PC-3 (cell line): ENCODE data around the gene CIBAR2. TPM values are rescaled to one million over a fixed set of nuclear protein-coding genes. Genes with fewer than 3 reads are reported as not detected.
A peak's percentile ranks its signal among the peaks of the same experiment; 100 is the strongest.

Source experiments
- ATAC-seq: fragments of 200-7000 bp; cut with Tn5 transposase; 2 replicates; pipeline ENCODE4 v1.9.1; 2020; ENCODE audit warnings: mild to moderate bottlenecking, moderate library complexity
- BruUV-seq: library from RNA; stranded (reverse); fragments of 400-500 nt; replicated peaks from 2 replicates; lab custom pipeline; 2021; lab: Mats Ljungman, UMichigan
- CTCF ChIA-PET: fragments of 300-600 bp; sonication (Branson Sonifier 250); formaldehyde crosslinking; loops from one replicate; lab custom pipeline; 2022; ENCODE audit warnings: antibody characterized with exemption; lab: Charles Lee
- POLR2A ChIA-PET: fragments of 300-600 bp; sonication (Branson Sonifier 250); formaldehyde crosslinking; loops from one replicate; lab custom pipeline; 2022; ENCODE audit warnings: antibody characterized with exemption; ENCODE audit not compliant: unreplicated experiment; lab: Charles Lee
- DNase-seq: peaks from one replicate; pipeline ENCODE4 v3.0.0-alpha.2; 2015
- H2AFZ ChIP-seq: fragments of 300-600 bp; sonication (generic); 2 replicates; pipeline ENCODE4 v1.6.0; 2016; ENCODE audit warnings: antibody characterized with exemption, low read length
- H3F3A ChIP-seq: fragments of 300-600 bp; sonication (generic); one replicate; pipeline ENCODE4 v1.6.0; 2017; ENCODE audit warnings: antibody characterized with exemption, low read length, control low read depth, mild to moderate bottlenecking; ENCODE audit not compliant: unreplicated experiment
- H3K27ac ChIP-seq: fragments of 300-600 bp; sonication (generic); 2 replicates; pipeline ENCODE4 v1.5.1; 2016; ENCODE audit warnings: mild to moderate bottlenecking, low read length
- H3K27me3 ChIP-seq: fragments of 300-600 bp; sonication (generic); 2 replicates; pipeline ENCODE4 v1.6.1; 2016; ENCODE audit warnings: low read length, mixed read lengths
- H3K36me3 ChIP-seq: fragments of 300-600 bp; sonication (generic); 2 replicates; pipeline ENCODE4 v1.6.1; 2016; ENCODE audit warnings: low read depth, mixed run types, low read length, mixed read lengths
- H3K4me1 ChIP-seq: fragments of 300-600 bp; sonication (generic); 2 replicates; pipeline ENCODE4 v1.5.1; 2016; ENCODE audit warnings: low read length; ENCODE audit not compliant: insufficient read depth
- H3K4me2 ChIP-seq: fragments of 300-600 bp; sonication (generic); 2 replicates; pipeline ENCODE4 v1.6.0; 2016; ENCODE audit warnings: low read length
- H3K4me3 ChIP-seq: fragments of 300-600 bp; sonication (generic); 2 replicates; pipeline ENCODE4 v1.5.1; 2016; ENCODE audit warnings: mild to moderate bottlenecking, low read length, mixed read lengths
- H3K79me2 ChIP-seq: fragments of 300-600 bp; sonication (generic); 2 replicates; pipeline ENCODE4 v1.6.1; 2017; ENCODE audit warnings: low read length, mixed read lengths
- H3K9ac ChIP-seq: fragments of 300-600 bp; sonication (generic); 2 replicates; pipeline ENCODE4 v1.6.0; 2016; ENCODE audit warnings: mild to moderate bottlenecking, low read length
- H3K9me2 ChIP-seq: fragments of 300-600 bp; sonication (generic); replicated peaks from 2 replicates; pipeline ENCODE4 v1.6.1; 2016; ENCODE audit warnings: mixed run types, low read length, mixed read lengths
- H3K9me3 ChIP-seq: fragments of 300-600 bp; sonication (generic); 2 replicates; pipeline ENCODE4 v1.6.1; 2016; ENCODE audit warnings: low read length, mixed read lengths
- H4K20me1 ChIP-seq: fragments of 300-600 bp; sonication (generic); 2 replicates; pipeline ENCODE4 v1.6.1; 2016; ENCODE audit warnings: low read length, mixed read lengths
- EZH2 ChIP-seq: fragments of 300-600 bp; sonication (generic); IDR thresholded peaks from one replicate; pipeline ENCODE4 v1.6.1; 2017; ENCODE audit warnings: antibody characterized with exemption, mild to moderate bottlenecking, low read length; ENCODE audit not compliant: unreplicated experiment
- EZH2phosphoT487 ChIP-seq: fragments of 300-600 bp; sonication (generic); IDR thresholded peaks from 2 replicates; pipeline ENCODE4 v1.6.1; 2018; ENCODE audit warnings: mild to moderate bottlenecking, antibody characterized with exemption, low read length, borderline replicate concordance
- intact Hi-C: fragments of 100-400 bp; cut with micrococcal nuclease; formaldehyde crosslinking; loops from 2 replicates; pipeline ENCODE4 v1.9.0; 2023
- total RNA-seq: library from RNA; depleted of rRNA; stranded (reverse); fragments of >200 nt; gene quantifications from 2 replicates; pipeline ENCODE4 v1.2.3, GENCODE V29; 2014
- TF ChIP-seq, protein P1 (sequence below): fragments of 300-600 bp; sonication (generic); conservative IDR thresholded peaks from 2 replicates; pipeline ENCODE4 v1.5.1; 2017; ENCODE audit warnings: antibody characterized with exemption, low read depth, mild to moderate bottlenecking, low read length

The CIBAR2 gene
- total RNA-seq, 1 experiment from 2014 or later: not detected

DNA sequence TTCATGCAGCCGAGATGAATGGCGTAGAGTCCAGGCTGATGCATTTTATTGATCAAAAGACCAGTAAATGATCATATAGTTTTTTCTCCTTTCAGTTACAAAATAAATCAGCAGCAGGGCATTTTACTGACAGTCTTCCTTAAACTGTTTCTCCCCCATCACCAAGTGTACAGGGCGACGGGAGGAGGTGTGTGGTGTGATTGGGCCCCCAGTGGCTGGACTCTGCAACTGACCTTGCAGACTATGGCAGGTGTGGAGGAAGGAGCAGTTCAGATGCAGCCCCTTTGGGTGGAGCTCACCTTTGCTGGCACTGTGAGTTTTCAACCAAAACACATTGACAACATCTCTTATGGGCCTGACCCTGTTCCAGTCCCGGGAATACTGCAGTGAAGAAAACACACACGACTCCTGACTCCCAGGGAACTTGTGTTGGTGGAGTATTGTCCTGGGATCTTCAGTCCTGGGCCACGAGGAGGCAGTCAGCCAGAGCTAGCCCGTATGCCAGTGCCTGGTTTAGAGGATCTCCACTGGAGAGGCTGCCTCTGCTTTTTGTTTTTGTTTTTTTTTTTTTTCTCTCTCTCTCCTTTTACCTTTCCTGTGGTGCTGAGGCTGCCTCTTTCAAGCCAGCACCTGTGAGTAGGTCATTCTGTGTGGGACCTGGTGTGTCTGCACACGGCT lies 54.9 kb downstream of the CIBAR2 start:
- TF ChIP-seq EZH2: no peak
- TF ChIP-seq, protein P1, sequence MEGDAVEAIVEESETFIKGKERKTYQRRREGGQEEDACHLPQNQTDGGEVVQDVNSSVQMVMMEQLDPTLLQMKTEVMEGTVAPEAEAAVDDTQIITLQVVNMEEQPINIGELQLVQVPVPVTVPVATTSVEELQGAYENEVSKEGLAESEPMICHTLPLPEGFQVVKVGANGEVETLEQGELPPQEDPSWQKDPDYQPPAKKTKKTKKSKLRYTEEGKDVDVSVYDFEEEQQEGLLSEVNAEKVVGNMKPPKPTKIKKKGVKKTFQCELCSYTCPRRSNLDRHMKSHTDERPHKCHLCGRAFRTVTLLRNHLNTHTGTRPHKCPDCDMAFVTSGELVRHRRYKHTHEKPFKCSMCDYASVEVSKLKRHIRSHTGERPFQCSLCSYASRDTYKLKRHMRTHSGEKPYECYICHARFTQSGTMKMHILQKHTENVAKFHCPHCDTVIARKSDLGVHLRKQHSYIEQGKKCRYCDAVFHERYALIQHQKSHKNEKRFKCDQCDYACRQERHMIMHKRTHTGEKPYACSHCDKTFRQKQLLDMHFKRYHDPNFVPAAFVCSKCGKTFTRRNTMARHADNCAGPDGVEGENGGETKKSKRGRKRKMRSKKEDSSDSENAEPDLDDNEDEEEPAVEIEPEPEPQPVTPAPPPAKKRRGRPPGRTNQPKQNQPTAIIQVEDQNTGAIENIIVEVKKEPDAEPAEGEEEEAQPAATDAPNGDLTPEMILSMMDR: peak; percentile 52
- intact Hi-C loops: no loop called here
- no TSS peak for BruUV-seq

DNA sequence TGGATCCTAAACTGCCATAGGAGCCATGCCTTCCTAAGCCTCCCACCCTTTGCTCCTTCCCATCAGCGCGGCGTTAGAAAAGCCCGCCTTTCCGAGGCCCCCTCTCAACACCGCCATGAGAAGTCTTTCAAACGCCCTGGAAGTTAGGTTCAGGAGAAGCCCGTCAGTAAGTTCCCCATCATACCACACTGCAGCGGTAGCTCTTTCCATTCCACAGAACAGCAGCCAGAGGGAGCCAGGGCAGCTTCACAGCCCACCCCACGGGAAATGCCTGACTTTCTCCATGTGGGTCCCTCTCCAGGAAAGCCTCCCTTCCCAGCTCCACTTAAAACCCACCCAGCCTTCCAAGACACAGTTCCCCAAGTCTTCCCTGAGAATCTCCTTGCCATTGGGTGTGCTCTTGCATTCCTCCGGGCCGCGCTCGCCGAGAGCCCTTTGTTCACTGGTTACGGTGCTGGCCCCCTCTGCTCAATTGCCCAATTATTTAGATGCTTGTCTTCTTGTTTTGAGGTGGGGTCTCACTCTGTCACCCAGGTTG lies 56.0 kb downstream of the CIBAR2 start:
- Histone ChIP-seq H3K27ac (no peak overlapping the region), H3F3A (no peaks in the 10 kb centered on the region), H3K9me3 (no peaks in the 10 kb centered on the region), H3K4me1 (peaks cover 16% of the 10 kb centered on the region), H3K9me2 (no peaks in the 10 kb centered on the region), H3K4me2 (0 out of 2 replicates have a peak overlapping the region, but pooled peaks have one; percentile 72), H3K79me2 (no peaks in the 10 kb centered on the region), H3K9ac (no peak overlapping the region), H2AFZ (no peak overlapping the region), H3K4me3 (no peak overlapping the region), H3K36me3 (no peaks in the 10 kb centered on the region), H3K27me3 (no peaks in the 10 kb centered on the region), H4K20me1 (no peaks in the 10 kb centered on the region)
- ChIA-PET POLR2A (no interaction called here), CTCF (interaction anchor here (1.0 kb wide), 1 partner anchor 30 kb away, joined by 5 read pairs; no protein-coding TSS in a partner anchor)
- no TSS peak for BruUV-seq
- ATAC-seq (no peak), DNase-seq (no peak)
- intact Hi-C loops: no loop called here
- TF ChIP-seq EZH2 (no peak), EZH2phosphoT487 (no peak)
- TF ChIP-seq, protein P1: no peak

More for the DNA sequence above, 54.9 kb downstream of the CIBAR2 start:
- H3K9me2 ChIP-seq: no peaks in the 10 kb centered on the region
- POLR2A ChIA-PET: no interaction called here
- DNase-seq (peak; percentile 17), ATAC-seq (peak; percentile 74)
- H3K4me2 ChIP-seq: no peak overlapping the region
- no peaks in the 10 kb centered on the region for H3K36me3 ChIP-seq
- H2AFZ ChIP-seq: no peak overlapping the region
- H3K9me3 ChIP-seq: no peaks in the 10 kb centered on the region
- H3K4me3 ChIP-seq: no peak overlapping the region
- peaks cover 16% of the 10 kb centered on the region for H3K4me1 ChIP-seq
- no peak overlapping the region for H3K27ac ChIP-seq
- H3K79me2 ChIP-seq: no peaks in the 10 kb centered on the region
- no peak overlapping the region for H3K9ac ChIP-seq
- CTCF ChIA-PET: interaction anchor here (0.6 kb wide), 1 partner anchor 123 kb away, joined by 6 read pairs; no protein-coding TSS in a partner anchor
- H3F3A ChIP-seq: no peaks in the 10 kb centered on the region
- H4K20me1 ChIP-seq: no peaks in the 10 kb centered on the region
- no peaks in the 10 kb centered on the region for H3K27me3 ChIP-seq
